ENCODE results near the gene OR1F1. TPM values are rescaled to one million over a fixed set of nuclear protein-coding genes. Genes with fewer than 3 reads are reported as not detected.

Gene OR1F1
- total and polyA plus RNA-seq, 2 of the 8 experiments (the other 6 are each of a cell fraction or from before 2014, with no cell fraction given), result 0.52 to 1.2 TPM

DNA sequence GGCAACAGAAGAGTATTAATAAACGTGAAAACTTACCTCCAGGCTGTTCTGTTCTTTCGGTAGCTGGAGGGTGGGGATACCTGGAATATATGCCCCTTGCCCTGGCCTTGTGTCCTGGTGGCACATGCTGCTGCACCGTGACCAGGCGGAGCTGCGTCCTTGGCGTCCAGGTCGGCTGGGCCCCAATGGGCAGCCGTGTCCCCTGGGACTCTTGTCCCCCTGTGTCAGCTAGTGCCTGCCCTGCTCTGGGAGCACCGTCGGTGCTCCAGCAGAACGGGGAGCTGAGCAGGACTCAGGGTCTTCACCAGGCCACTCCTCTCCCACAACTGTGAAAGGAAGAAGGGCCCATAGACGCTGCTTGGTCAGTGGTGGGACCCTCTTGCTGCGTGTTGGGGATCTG lies 45.2 kb upstream of the OR1F1 start:
- Histone ChIP-seq H3K36me3 (ENCODE audit: control insufficient read depth in 2 of 4, insufficient read depth in 4 of 4, low read length in 3 of 4) (peaks cover 0 to 8% (median 3%) of the 10 kb centered on the region in 4 experiments; a peak in 4 of 8 replicates), H4K20me1 (replicated peaks in 1 of 2; ENCODE audit: control insufficient read depth in 1 of 2, insufficient read depth in 2 of 2, low read length in 2 of 2) (peaks cover 0 to 7% of the 10 kb centered on the region in 2 experiments), H3K56ac (replicated peaks; ENCODE audit: insufficient read length, low read depth, low read length) (no peak overlapping the region), H3K79me1 (ENCODE audit: low read depth, low read length) (no peaks in the 10 kb centered on the region), H3K27ac (ENCODE audit: low read depth, low read length) (no peak overlapping the region), H2BK20ac (ENCODE audit: low read length) (no peak overlapping the region), H3K4me1 (replicated peaks in 1 of 4; ENCODE audit: control insufficient read depth in 3 of 4, insufficient read depth in 4 of 4, low read length in 3 of 4) (no peaks in the 10 kb centered on the region), H3K18ac (ENCODE audit: extremely low read depth, low read length) (no peak overlapping the region), H3K4me2 (ENCODE audit: insufficient read depth in 1 of 2, low read depth in 2 of 2, low read length in 2 of 2) (no peak overlapping the region), H3K79me2 (ENCODE audit: control insufficient read depth in 1 of 2, insufficient read depth in 2 of 2, low read length in 2 of 2) (no peaks in the 10 kb centered on the region), H2BK15ac (ENCODE audit: low read length) (no peak overlapping the region), H3K4me3 (ENCODE audit: extremely low read depth in 1 of 4, insufficient read depth in 2 of 4, low read depth in 3 of 4, low read length in 4 of 4) (no peak overlapping the region), H3K4ac (replicated peaks; ENCODE audit: insufficient read length, low read depth, low read length) (no peak overlapping the region), H3K27me3 (replicated peaks in 1 of 4; ENCODE audit: control insufficient read depth in 3 of 4, extremely low read depth in 1 of 4, insufficient read depth in 3 of 4, low read length in 3 of 4) (peaks cover 0 to 4% (median 2%) of the 10 kb centered on the region in 4 experiments; a peak in 3 of 7 replicates), H3K14ac (ENCODE audit: insufficient read length) (no peak overlapping the region), H4K5ac (ENCODE audit: insufficient read length, low read depth, low read length) (no peak overlapping the region), H3K23me2 (ENCODE audit: low read depth, low read length) (0 out of 2 replicates have a peak, but pooled peaks cover 2% of the 10 kb centered on the region), H3K9ac (replicated peaks in 1 of 4; ENCODE audit: extremely low read depth in 1 of 4, low read depth in 3 of 4, low read length in 3 of 4) (no peak overlapping the region), H3K23ac (ENCODE audit: insufficient read length) (no peak overlapping the region), H4K8ac (ENCODE audit: extremely low read depth, insufficient read depth, low read length) (no peak overlapping the region), H2BK120ac (replicated peaks; ENCODE audit: low read depth, low read length) (no peak overlapping the region), H2AK5ac (ENCODE audit: low read depth, low read length) (no peak overlapping the region), H2BK5ac (ENCODE audit: low read depth, low read length) (no peak overlapping the region), H2BK12ac (ENCODE audit: low read depth, low read length) (no peak overlapping the region), H2AFZ (ENCODE audit: low read length) (no peak overlapping the region), H4K91ac (replicated peaks; ENCODE audit: insufficient read length, low read length) (no peak overlapping the region), H3K9me3 (ENCODE audit: insufficient read depth in 2 of 2, low read depth in 1 of 2, low read length in 1 of 2) (no peaks in the 10 kb centered on the region)
- CTCF ChIA-PET (ENCODE audit: partially characterized antibody), result interaction anchor here (1.2 to 10.9 kb wide), 2 partner anchors 11 to 135 kb away, joined by 3 to 174 read pairs; partner anchors contain the start of gene ZNF213
- POLR2A ChIA-PET (ENCODE audit: partially characterized antibody), result interaction anchor here (0.9 to 3.9 kb wide), 2 partner anchors 8 to 14 kb away, joined by 3 to 20 read pairs; no protein-coding TSS in a partner anchor
- WGBS, 2 experiments (ENCODE audit: extremely low coverage in 1 of 2, insufficient coverage in 1 of 2, insufficient read length in 1 of 2, insufficient replicate concordance in 2 of 2, low coverage in 1 of 2, low lambda C conversion rate in 2 of 2, missing lambda C conversion rate in 1 of 2), result 84% methylated on average over 13 of the region's 13 CpGs; no CpG with 5 or more reads in 1 of the 2 experiments
- no peak for FAIRE-seq
- TF ChIP-seq, protein P1, sequence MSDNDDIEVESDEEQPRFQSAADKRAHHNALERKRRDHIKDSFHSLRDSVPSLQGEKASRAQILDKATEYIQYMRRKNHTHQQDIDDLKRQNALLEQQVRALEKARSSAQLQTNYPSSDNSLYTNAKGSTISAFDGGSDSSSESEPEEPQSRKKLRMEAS (IDR thresholded peaks at IDR 0.05), result no peak
- TF ChIP-seq CHD2 (IDR thresholded peaks at IDR 0.05; ENCODE audit: low read length) (no peak), SAP30 (IDR thresholded peaks at IDR 0.05; ENCODE audit: insufficient read depth, insufficient replicate concordance, low read length) (no peak), YY1 (IDR thresholded peaks at IDR 0.05; ENCODE audit: low read depth, low read length) (no peak), POU5F1 (IDR thresholded peaks at IDR 0.05; ENCODE audit: low read depth, low read length) (no peak), KDM5A (IDR thresholded peaks at IDR 0.05; ENCODE audit: low read length) (no peak), EP300 (IDR thresholded peaks at IDR 0.05; ENCODE audit: borderline replicate concordance in 1 of 2, low read depth in 2 of 2, low read length in 2 of 2) (no peak), MAFK (IDR thresholded peaks at IDR 0.05; ENCODE audit: low read depth, low read length) (no peak), RBBP5 (IDR thresholded peaks at IDR 0.05; ENCODE audit: borderline replicate concordance, low read depth, low read length) (no peak)
- TF ChIP-seq, protein P2, sequence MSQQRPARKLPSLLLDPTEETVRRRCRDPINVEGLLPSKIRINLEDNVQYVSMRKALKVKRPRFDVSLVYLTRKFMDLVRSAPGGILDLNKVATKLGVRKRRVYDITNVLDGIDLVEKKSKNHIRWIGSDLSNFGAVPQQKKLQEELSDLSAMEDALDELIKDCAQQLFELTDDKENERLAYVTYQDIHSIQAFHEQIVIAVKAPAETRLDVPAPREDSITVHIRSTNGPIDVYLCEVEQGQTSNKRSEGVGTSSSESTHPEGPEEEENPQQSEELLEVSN (IDR thresholded peaks at IDR 0.05), result no peak
- TF ChIP-seq, protein P3, sequence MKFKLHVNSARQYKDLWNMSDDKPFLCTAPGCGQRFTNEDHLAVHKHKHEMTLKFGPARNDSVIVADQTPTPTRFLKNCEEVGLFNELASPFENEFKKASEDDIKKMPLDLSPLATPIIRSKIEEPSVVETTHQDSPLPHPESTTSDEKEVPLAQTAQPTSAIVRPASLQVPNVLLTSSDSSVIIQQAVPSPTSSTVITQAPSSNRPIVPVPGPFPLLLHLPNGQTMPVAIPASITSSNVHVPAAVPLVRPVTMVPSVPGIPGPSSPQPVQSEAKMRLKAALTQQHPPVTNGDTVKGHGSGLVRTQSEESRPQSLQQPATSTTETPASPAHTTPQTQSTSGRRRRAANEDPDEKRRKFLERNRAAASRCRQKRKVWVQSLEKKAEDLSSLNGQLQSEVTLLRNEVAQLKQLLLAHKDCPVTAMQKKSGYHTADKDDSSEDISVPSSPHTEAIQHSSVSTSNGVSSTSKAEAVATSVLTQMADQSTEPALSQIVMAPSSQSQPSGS (IDR thresholded peaks at IDR 0.05; ENCODE audit: low read length), result no peak
- no peak for DNase-seq (ENCODE audit: low read depth in 1 of 2, low spot score in 2 of 2)
